GM15510 (cell line): ENCODE data around the gene NCKAP5.

Experiments used
- POLR2A ChIP-seq: IDR thresholded peaks from 3 replicates; pipeline ENCODE4 v1.6.1; 2011; ENCODE audit warnings: borderline replicate concordance; ENCODE audit not compliant: insufficient read length; ENCODE audit errors: extremely low read depth

The NCKAP5 gene

GRCh38 chr2:132716954-132717353 lies 851.3 kb downstream of the NCKAP5 start:
- TF ChIP-seq POLR2A, result no peak

GRCh38 chr2:132715386-132716351 lies 852.6 kb downstream of the NCKAP5 start:
- no peak for TF ChIP-seq POLR2A

- no peak for TF ChIP-seq POLR2A
Measured at GRCh38 chr2:132703396-132703795, 864.9 kb downstream of the NCKAP5 start.

GRCh38 chr2:132701810-132702209 lies 866.5 kb downstream of the NCKAP5 start:
- TF ChIP-seq POLR2A, result no peak

GRCh38 chr2:132697556-132698205 lies 870.6 kb downstream of the NCKAP5 start:
- no peak for TF ChIP-seq POLR2A

- TF ChIP-seq POLR2A, result no peak
Measured at GRCh38 chr2:132692816-132693215, 875.4 kb downstream of the NCKAP5 start.

GRCh38 chr2:132691556-132691955 lies 876.7 kb downstream of the NCKAP5 start:
- no peak for TF ChIP-seq POLR2A

GRCh38 chr2:132690664-132691303 lies 877.5 kb downstream of the NCKAP5 start:
- TF ChIP-seq POLR2A, result no peak

- no peak for TF ChIP-seq POLR2A
Measured at GRCh38 chr2:132681766-132682165, 886.5 kb downstream of the NCKAP5 start.

- TF ChIP-seq POLR2A, result no peak
Measured at GRCh38 chr2:132680544-132680943, 887.7 kb downstream of the NCKAP5 start.

- TF ChIP-seq POLR2A, result no peak
Measured at GRCh38 chr2:132678483-132678882, 889.8 kb downstream of the NCKAP5 start.

GRCh38 chr2:132677661-132678060 lies 890.6 kb downstream of the NCKAP5 start:
- TF ChIP-seq POLR2A, result no peak

- no peak for TF ChIP-seq POLR2A
Measured at GRCh38 chr2:132676999-132677398, 891.3 kb downstream of the NCKAP5 start.

- no peak for TF ChIP-seq POLR2A
Measured at GRCh38 chr2:132671151-132671835, 897.0 kb downstream of the NCKAP5 start.
